NT2/D1 (cell line): Measurements from ENCODE around the gene CIC.

Experiments
- DNase-seq: peaks from one replicate; pipeline ENCODE4 v3.0.0-alpha.2; 2011; ENCODE audit warnings: low read depth, low spot score
- H3K27me3 ChIP-seq: 2 replicates; pipeline ENCODE4 v1.6.0; 2011; ENCODE audit warnings: mild to moderate bottlenecking; ENCODE audit not compliant: insufficient read length, insufficient read depth
- H3K36me3 ChIP-seq: 2 replicates; pipeline ENCODE4 v1.6.1; 2011; ENCODE audit warnings: mild to moderate bottlenecking, low read length, mixed read lengths; ENCODE audit not compliant: insufficient read depth, insufficient read length
- H3K4me1 ChIP-seq: 2 replicates; pipeline ENCODE4 v1.5.1; 2011; ENCODE audit not compliant: insufficient read depth, insufficient read length
- H3K4me3 ChIP-seq: 2 replicates; pipeline ENCODE4 v1.5.1; 2011; ENCODE audit warnings: low read depth; ENCODE audit not compliant: insufficient read length
- H3K9ac ChIP-seq: 2 replicates; pipeline ENCODE4 v1.6.0; 2011; ENCODE audit warnings: low read depth; ENCODE audit not compliant: insufficient read length
- H3K9me3 ChIP-seq: 2 replicates; pipeline ENCODE4 v1.5.1; 2011; ENCODE audit warnings: mild to moderate bottlenecking, low read length; ENCODE audit not compliant: insufficient read depth
- SUZ12 ChIP-seq: IDR thresholded peaks from 2 replicates; pipeline ENCODE4 v1.6.1; 2011; ENCODE audit not compliant: insufficient read length, insufficient read depth; ENCODE audit errors: extremely low read depth
- YY1 ChIP-seq: IDR thresholded peaks from 2 replicates; pipeline ENCODE4 v1.6.1; 2011; ENCODE audit not compliant: insufficient read length, insufficient read depth
- ZNF274 ChIP-seq: IDR thresholded peaks from 2 replicates; pipeline ENCODE4 v1.6.1; 2011; ENCODE audit warnings: mild to moderate bottlenecking, low read depth, low read length

The CIC gene

GRCh38 chr19:42272989-42273406 lies 3.9 kb downstream of the CIC start:
- TF ChIP-seq SUZ12 (no peak), ZNF274 (no peak), YY1 (no peak)
- no peak overlapping the region for H3K9ac ChIP-seq
- no peaks in the 10 kb centered on the region for H3K9me3 ChIP-seq
- no peaks in the 10 kb centered on the region for H3K27me3 ChIP-seq
- peaks cover 42% of the 10 kb centered on the region for H3K36me3 ChIP-seq
- H3K4me1 ChIP-seq, result peaks cover 6% of the 10 kb centered on the region
- no peak overlapping the region for H3K4me3 ChIP-seq
- no peak for DNase-seq

DNA sequence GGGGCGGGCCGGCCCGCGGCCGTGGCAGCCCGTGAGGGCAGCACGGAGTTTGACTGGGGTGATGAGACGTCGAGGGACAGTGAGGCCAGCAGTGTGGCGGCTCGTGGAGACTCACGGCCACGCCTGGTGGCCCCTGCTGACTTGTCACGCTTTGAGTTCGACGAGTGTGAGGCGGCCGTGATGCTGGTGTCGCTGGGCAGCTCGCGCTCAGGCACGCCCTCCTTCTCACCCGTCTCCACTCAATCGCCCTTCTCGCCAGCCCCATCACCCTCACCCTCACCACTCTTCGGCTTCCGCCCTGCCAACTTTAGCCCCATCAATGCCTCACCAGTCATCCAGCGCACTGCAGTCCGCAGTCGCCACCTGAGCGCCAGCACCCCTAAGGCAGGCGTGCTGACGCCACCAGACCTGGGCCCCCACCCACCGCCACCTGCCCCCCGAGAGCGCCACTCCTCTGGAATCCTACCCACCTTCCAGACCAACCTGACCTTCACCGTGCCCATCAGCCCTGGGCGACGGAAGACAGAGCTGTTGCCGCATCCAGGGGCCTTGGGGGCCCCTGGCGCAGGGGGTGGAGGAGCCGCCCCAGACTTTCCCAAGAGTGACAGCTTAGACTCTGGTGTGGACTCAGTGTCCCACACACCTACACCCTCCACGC lies 4.5 kb downstream of the CIC start:
- Histone ChIP-seq H3K36me3 (peaks cover 42% of the 10 kb centered on the region), H3K4me1 (peaks cover 8% of the 10 kb centered on the region), H3K4me3 (no peak overlapping the region), H3K9ac (no peak overlapping the region), H3K27me3 (no peaks in the 10 kb centered on the region), H3K9me3 (no peaks in the 10 kb centered on the region)
- no peak for TF ChIP-seq YY1
- TF ChIP-seq ZNF274, result no peak
- no peak for TF ChIP-seq SUZ12
- no peak for DNase-seq

DNA sequence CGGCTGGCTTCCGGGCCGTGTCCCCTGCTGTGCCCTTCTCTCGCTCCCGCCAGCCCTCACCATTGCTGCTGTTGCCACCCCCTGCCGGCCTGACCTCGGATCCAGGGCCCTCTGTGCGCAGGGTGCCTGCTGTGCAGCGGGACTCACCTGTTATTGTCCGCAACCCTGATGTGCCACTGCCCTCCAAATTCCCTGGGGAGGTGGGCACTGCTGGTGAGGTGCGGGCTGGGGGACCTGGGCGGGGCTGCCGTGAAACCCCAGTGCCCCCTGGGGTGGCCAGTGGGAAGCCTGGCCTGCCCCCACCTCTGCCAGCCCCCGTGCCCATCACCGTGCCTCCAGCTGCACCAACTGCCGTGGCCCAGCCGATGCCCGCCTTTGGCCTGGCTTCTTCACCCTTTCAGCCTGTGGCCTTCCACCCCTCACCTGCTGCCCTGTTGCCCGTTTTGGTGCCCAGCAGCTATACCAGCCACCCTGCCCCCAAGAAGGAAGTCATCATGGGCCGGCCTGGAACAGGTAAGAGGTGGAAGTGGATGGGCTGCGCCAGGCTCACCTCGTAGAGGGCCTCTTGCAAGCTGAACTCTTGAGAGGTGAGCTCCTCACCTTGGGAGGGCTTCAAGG lies 5.1 kb downstream of the CIC start:
- H3K36me3 ChIP-seq, result peaks cover 42% of the 10 kb centered on the region
- no peak overlapping the region for H3K9ac ChIP-seq
- no peak for TF ChIP-seq YY1
- no peak for TF ChIP-seq SUZ12
- TF ChIP-seq ZNF274, result no peak
- H3K27me3 ChIP-seq, result no peaks in the 10 kb centered on the region
- no peak for DNase-seq
- no peaks in the 10 kb centered on the region for H3K9me3 ChIP-seq
- H3K4me3 ChIP-seq, result no peak overlapping the region
- peaks cover 9% of the 10 kb centered on the region for H3K4me1 ChIP-seq

DNA sequence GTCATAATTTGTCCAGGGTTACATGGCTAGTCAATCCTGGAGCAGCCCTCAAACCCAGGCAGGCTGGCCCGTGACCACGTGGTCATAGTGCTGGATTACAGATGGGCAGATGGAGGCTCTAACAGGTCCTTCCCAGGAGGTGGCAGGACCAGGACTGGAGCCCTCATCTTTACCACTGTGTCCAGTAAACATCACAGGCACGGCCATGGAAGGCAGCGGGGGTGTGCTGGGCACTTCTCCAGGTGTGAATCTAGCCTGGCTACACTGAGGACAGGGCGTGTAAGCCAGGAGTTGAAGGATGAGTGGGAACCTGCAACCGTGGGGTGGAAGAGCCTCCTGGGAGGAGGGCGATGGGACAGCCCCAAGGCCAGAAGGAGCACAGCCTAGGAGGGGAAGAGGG lies 6.1 kb downstream of the CIC start:
- Histone ChIP-seq H3K27me3 (no peaks in the 10 kb centered on the region), H3K4me3 (no peak overlapping the region), H3K4me1 (peaks cover 12% of the 10 kb centered on the region), H3K9ac (no peak overlapping the region), H3K9me3 (no peaks in the 10 kb centered on the region), H3K36me3 (peaks cover 42% of the 10 kb centered on the region)
- TF ChIP-seq ZNF274 (no peak), SUZ12 (no peak), YY1 (no peak)
- no peak for DNase-seq

GRCh38 chr19:42275517-42275916 lies 6.5 kb downstream of the CIC start:
- Histone ChIP-seq H3K4me3 (no peak overlapping the region), H3K4me1 (peaks cover 12% of the 10 kb centered on the region), H3K36me3 (peaks cover 42% of the 10 kb centered on the region), H3K9ac (no peak overlapping the region), H3K27me3 (no peaks in the 10 kb centered on the region), H3K9me3 (no peaks in the 10 kb centered on the region)
- TF ChIP-seq ZNF274 (no peak), SUZ12 (no peak), YY1 (no peak)
- no peak for DNase-seq

DNA sequence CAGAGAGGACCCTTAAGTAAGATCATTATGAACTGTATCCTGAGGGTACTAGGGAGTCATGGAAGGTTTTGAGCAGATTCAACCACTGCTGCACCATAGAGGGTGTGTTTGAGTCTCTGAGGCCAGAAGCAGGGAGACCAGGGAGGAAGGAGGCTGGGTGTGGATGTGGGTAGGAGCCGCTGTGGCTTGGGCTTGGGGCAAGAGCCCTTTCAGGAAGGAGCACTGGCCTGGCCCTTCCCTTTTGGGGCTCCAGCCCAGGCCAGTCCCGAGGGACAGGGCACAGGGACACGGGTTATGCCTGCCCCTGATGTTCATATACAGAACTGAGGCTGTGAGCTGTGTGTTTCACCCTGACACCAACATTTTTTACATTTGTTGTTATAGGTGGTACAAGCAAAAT lies 7.2 kb downstream of the CIC start:
- Histone ChIP-seq H3K9ac (no peak overlapping the region), H3K4me1 (peaks cover 12% of the 10 kb centered on the region), H3K9me3 (no peaks in the 10 kb centered on the region), H3K36me3 (peaks cover 39% of the 10 kb centered on the region), H3K4me3 (no peak overlapping the region), H3K27me3 (no peaks in the 10 kb centered on the region)
- TF ChIP-seq SUZ12 (no peak), ZNF274 (no peak), YY1 (no peak)
- DNase-seq, result no peak

DNA sequence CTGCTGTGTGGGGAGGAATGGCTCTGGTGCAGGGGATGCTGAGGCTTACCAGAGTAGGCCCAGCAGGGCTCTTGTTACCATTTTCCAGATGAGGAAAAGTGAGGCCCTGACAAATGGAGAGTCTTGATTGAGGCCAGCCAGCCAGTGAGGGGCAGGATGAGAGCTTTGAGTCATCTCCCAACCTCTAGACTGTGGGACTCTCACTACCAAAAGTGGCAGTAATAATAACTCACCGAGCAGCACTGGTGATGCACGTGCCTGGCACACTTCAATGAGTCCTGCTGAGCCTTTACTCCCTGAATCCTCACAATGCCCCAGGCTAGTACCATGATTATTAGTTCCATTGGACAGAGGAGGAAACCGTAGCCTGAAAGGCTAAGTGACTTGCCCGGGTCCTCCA lies 7.8 kb downstream of the CIC start:
- Histone ChIP-seq H3K4me3 (no peak overlapping the region), H3K9me3 (no peaks in the 10 kb centered on the region), H3K9ac (no peak overlapping the region), H3K4me1 (peaks cover 13% of the 10 kb centered on the region), H3K27me3 (no peaks in the 10 kb centered on the region), H3K36me3 (peaks cover 34% of the 10 kb centered on the region)
- TF ChIP-seq YY1 (no peak), SUZ12 (no peak), ZNF274 (no peak)
- DNase-seq, result no peak
